LoVo (cell line): ENCODE results near the gene HS6ST1.

Experiments
- DNase-seq: peaks from one replicate; pipeline ENCODE4 v3.0.0-alpha.2; 2016; ENCODE audit warnings: low spot score

Gene HS6ST1

DNA sequence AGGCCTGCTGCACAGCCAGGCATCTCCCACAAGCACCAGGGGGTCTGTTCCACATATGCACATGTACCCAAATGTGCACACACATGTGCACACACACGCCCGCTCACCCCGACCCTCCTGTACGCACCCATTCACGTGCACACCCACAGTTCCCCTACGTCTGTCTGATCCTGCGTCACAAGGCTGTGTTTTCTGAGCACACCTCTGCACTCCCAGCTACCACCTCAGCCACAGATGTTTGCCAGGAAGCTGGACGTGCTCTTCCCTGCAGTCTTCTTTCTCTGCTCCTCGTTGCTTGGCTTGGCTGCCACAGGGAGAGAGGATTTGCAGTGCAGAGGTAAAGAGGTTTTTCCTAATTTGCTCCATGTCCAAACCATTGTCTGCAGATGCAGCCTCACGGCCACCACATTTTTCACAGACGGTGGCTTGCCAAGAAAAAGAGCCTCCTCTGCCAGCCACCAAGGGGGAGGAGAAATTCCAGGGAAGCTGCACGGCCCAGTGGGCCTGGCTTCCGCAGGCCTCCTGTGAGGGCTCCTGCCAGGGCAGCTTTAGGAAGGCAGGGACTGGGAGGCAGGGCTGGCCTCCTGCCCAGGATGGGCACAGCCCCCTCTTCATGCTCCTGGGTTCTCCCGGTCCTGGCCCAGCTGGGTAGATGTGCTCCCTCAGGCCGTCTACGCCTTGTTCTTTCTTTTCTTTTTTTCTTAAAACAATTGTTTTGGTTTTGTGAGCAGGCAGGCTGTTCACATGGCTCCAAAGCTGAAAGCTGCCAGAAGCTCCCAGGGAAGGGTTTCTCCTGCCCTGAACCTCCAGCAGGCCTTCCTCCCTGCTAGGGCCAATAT lies 29.3 kb upstream of the HS6ST1 start:
- no peak for DNase-seq

DNA sequence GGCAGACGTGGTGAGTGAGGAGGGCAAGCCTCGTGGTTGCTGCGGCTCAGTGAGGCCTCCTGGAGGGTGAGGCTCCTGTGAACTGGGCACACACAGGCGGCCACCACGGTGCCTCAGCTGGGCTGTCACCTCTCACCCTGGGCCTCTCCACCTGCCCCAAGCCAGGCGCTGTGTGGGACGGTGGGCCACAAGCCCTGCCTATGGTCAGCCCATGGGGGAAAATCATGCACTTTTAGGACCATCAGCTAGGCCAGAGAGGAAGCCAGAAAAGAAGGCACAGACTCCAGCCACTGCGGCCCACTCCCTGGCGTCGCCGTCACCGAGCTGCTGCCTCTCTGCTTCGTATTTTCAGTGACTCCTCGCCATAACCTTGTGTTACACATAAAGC lies 28.5 kb upstream of the HS6ST1 start:
- no peak for DNase-seq

DNA sequence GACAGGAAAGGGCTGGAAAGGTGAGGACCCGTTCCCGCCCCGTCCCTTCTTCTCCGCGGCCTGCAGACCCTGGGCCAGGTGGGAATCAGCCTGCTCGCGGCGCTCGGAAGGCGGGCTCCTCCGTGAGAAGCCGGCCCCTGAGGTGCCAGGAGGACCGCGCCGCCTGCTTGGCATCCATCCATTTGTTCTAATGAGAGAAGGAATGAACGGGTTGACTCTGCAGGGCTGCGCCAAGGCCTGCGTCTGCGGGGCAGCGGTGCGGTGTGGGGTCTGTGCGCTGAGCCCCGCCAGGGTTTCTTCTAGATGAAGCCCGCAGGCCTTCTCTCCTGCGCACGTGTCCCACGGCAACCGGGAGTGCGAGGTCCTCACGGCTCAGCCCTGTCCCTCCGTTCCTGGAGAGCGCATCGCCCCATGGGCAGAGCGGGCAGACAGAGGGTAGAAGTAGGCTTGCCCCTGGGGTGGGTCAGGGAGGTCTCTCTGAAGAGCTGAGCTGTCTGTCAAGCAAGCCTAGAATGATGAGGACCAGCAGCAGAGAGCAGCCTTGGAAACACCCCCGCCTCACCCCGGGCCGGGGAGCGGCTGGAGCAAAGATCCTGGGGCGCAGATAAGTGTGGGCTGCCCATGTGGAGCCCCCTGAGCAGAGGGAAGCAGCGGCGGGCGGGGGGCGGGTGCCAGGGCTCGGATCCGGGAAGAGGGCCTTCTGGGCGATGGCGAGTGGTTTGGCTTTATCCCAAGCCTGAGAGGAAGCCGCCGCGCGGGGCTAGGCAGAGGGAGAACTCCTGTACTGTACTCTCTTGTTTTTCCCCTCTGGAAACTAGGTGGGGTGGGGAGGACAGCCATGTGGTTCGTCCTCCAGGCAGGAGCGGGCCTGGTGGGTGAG lies 27.9 kb upstream of the HS6ST1 start:
- DNase-seq, result no peak

DNA sequence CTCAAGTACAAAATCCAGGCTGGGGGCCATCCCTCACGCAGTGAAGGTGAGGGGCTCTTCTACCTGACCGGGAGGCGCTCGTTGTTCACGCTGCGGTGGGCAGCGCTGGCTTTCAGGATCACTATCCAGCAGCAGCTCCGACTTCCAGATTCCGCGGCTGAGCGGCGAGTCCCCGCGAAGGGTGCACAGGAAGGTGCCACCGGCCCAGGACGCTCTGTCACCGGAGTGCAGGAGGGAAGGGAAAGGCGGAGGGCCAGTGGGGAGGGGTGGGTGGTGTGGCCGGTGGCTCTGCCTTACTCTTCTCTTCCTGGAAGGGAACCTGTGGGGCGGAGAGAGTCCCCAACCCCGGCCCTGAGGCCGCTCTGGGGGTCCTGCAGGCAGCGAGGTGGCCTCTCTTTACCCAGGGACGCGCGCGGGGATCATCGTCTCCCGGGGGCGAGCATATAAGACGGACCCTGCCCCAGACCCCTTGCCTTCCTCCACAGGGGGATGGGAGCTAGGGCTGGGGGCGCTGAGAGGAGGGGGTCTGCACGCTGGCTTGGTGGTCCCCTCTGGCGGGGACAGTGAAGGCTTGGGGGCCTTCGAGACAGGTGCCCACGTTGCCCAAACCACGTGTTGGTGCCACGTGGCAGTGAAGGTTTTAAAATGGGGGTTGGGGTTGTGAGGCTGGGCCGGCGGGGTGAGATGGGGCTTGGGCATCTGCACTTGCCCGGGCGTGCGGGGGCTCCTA lies 26.9 kb upstream of the HS6ST1 start:
- no peak for DNase-seq

DNA sequence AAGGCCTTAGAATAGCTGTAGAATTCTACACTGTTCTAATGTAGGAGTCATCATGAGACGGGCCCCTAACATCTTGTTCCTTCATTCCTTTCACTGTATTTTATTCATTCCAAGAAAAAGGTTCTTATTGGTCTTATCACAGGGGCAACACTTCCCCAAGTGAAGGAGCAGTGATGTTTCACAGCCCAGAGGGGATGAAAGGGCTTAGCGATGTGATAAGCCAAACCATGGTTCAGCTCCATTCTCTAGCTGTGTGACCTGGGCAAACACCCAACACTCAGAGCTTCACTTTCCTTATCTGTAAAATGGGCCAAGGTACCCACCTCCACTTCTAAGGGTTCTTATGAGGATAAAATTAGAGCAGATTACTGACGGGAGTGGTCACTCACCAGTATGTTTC lies 25.4 kb upstream of the HS6ST1 start:
- no peak for DNase-seq

DNA sequence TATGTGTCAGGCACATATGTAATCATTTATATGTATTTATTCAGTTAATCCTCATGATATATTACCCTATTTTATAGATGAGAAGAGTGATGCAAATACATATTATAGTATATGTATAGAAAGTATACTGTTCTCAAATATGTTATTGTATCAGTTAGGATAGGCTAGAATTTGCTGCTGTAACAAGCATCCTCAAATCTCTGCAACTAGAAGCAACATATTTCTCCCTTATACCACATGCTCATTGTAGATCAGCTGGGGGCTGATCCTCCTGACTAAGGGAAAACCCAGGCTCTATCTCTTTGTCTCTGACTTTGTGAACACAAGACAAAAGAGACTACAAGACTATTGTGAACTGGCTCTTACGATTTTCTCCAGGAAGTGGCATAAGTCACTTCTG lies 24.8 kb upstream of the HS6ST1 start:
- no peak for DNase-seq

DNA sequence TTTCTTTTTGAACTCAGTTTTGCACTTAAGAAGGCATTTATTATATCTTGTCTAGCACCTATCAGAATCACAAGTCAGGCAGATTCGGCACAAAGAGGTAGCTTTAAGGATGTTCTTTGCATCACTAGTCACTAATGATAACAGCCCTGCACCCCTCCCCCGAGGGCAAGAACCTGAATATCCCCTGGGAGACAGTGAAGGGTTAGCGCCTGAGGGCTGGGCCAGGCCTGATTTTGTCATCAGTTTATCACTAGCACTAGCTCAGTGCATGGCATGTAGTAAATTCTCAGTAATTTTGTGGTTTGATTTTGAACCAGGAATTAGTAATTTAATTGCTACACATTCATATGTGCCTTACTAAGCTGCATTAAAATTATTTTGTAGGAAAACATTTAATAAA lies 23.9 kb upstream of the HS6ST1 start:
- DNase-seq, result no peak

DNA sequence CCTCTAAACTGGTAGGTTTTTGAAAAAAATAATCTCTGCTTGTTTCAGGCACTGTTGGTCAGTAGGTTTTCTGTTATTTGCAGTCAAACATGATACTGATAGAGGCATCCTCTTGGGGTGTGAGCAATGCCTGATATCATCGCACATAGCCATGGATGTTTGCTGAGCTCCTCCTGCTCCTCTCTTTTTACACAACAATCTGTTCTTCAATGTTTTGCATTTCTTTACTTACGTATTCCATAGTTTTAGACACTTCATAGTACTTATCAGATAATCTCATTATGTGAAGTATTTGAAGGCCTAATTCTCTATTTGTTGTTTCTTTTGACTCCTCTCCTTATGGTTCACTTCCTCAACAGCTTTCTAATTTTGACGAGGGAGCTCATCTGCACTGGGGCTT lies 23.0 kb upstream of the HS6ST1 start:
- DNase-seq, result no peak

DNA sequence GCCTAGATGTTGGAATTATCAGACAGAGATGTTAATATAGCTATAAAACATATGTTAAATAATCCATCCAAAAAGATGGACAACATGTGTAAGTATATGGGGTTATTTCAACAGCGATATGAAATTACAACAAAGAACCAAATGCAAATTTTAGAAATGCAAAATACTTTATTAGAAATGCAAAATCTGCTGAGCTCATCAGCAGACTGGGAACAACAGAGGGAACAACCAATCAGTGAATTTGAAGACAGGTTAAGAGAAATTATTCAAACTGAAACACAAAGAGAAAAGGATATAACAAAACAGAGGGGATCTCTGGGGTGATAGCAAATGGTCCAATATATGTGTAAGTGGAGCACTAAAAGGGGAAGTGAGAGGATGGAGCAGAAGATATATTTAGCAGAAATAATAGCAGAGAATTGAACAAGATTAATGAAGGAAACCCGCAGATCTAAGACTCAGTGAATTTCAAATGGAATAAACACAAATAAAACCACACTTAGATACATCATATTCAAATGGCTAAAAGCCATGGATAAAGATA lies 13.5 kb upstream of the HS6ST1 start:
- no peak for DNase-seq

DNA sequence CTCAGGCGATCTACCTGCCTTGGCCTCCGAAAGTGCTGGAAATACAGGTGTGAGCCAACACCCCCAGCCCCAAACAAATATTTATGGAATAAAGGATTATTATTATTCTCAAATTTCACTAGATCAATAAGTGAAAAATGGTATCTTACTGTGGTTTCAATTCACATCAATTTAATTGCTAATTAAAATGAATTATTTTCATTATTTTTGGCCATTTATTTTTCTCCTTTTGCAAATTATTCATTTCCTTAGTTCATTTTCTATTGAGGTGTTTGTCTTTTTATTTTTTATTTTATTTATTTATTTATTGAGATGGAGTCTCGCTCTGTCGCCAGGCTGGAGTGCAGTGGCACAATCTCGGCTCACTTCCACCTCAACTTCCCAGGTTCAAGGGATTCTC lies 11.9 kb upstream of the HS6ST1 start:
- DNase-seq, result no peak

DNA sequence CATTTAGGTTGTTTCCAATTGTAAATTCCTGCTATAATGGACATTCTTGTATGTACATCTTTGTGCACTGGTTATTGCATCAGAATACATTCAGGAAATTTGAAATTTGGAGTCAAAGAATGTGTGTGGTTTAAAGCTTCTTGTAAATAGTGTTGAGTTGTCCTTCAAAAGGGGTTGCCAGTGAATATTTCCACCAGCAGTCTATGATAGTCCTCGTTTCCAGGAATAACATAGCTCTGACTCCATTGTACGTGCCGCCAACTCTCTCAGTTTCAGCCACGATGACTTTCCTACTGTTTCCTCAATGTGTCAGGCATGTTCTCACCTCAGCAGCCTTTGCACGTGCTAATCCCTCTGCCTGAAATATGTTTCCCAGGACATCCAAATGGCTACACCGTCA lies 10.9 kb upstream of the HS6ST1 start:
- DNase-seq, result no peak

DNA sequence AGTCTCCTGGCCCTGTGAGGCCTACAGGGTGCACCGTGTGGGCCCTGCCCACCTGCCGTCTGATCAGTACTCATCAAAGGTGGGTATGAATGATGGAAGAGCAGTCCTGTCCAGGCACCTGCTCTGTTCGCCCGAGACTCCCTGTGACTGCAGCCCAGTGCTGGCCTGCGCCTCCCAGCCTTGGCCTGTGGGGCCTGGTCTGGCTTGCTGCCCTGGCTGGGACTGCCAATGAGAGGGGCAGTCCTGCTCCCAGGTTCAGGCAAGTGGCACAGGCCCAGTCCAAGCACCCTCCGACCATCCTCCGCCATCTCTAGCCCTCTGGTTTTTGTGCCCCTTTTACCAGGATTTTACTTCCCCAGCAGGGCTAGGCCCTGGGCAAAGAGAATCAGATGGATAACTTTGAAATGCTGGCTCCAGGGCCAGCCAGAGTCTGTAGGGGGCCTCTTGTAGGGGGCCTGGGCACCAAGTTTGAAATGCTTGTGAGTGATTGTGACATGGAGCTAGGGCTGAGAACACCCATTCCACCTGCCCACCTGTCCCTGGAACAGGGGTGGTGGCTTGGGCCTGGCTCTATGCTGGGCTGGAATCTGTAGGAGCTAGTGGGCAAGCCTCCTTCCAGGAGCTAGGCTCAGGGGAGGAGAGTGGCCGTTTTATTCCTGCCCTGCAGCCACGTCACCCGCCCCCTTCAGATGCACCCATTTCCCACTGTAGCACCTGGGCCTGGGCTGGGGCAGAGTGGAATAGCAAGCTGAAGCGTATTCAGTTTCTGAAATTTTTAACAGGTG lies 8.7 kb upstream of the HS6ST1 start:
- DNase-seq, result no peak

DNA sequence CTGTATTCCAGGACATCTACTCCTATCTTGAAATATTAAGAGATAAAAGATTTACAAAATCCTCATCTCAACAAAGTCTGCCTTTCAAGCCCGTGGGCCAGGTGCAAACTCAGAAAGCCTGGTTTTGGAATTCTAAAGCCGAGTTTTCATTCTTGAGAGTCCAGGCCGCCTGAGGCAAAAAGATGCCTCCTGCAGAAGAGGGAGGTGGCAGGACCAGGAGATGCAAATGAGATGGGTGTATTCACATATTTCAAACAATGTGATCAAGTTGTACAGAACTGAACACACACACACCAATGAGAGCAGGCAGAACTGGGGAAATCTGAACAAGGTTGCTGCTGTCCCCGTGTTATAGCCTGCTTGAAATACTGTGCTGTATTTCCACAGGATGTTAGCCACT lies 7.7 kb upstream of the HS6ST1 start:
- no peak for DNase-seq

DNA sequence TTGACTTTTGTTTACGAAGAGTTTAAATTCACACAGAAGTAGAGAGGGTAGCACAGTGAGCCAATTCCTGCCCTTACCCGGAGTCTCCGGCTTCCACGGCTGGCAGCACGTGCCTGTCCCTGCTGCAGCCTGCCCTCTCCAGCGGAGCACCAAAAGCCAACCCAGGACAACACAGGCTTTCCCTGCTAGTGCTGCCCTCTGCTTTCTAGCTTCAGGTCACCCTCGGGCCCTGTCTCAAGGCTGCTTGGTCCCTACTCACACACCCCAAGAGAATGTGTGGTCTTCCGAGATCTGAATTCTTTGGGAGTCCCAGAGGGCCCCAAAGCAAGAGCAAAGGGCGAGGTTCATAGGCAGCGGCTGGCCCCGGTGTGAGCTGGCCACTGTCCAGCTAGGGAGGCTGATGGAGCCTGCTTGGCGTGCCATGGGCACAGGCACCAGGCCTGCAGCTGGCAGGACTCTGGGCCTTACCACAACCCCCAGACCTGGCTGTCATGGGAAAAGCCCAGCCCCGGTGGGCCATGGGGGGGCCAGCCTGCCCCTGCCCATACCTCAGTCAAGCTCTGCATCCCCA lies 7.0 kb upstream of the HS6ST1 start:
- DNase-seq, result no peak

DNA sequence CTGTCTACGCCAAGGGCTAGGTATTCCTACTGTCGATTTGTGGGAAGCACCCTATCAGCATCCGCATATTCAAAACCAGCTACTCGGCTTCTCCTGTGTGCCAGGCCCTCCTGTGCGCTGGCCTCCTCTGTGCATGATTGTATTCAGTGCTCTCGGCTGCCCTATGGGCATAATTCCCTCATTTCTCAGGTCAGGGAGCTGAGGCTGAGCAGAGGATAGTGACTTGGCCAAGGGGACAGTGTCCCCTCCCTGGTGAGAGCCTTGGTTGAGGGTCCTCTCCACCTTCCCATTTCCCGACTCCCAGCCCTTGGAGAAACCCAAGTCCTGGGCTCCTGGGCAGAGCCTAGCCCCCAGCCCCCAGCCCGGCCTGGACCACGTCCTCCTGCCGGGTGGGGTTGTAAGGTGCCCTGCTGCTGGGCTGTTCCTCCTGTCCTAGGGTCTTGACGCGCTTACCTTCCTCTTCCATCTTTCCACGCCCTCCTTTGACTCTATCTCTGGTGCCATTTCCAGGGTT lies 6.3 kb upstream of the HS6ST1 start:
- no peak for DNase-seq

DNA sequence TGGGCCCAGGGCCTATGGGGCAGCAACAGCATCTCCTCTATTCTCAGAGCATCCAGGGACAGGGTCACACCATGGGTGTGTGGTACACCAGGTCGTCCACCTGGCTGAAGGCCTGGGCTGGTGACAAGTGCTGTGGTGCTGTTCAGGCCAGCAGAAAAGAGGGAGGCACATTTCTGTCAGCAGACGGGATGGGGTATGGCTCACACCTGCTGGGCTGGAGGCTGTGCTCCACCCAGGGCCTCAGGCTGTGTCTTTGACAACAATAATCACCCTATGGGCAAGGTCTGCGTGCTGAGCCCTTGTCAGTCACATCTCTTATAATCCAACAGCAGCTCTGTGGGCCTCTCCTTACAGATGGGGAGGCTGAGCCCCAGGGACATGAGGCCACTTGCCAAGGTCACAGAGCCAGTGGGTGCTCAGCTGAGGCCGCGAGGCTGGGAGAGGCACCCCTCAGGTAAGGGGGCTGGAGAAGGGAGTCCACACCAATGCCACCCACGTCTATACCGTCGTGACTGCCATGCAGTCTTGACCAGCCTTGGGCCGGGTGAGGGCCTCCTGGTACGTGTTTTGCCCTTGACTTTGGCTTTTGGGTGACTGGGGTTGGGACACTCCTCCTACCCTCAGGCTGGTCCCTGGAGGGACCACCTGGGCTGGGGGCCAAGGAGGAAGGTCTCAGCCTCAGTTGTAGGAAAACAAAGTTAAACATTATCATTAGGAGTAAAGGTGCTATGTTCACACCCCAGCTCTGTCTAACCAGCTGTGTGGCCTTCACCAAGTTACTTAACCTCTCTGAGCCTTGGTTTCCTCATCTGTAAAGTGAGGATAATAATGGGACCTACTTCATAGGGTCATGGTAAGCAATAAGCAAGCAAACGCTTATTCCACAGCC lies 5.6 kb upstream of the HS6ST1 start:
- no peak for DNase-seq

DNA sequence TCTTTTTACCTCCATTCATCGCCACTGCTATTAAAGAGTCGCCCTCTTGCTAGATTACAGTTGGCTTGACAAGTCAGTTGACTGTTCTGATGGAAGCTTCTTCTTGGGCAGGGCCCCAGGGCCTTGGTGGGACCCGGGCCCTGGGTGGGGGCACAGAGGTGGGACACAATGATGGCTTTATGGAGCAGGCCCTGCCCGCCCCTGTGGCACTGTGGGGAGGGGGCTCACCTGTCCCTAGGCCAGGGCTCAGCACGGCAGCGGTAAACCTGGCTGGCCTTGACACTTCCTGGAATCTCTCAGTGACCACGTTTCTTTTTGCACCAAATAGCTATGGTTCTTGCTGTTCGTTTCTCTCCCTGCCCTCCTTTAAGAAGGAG lies 4.9 kb upstream of the HS6ST1 start:
- no peak for DNase-seq

DNA sequence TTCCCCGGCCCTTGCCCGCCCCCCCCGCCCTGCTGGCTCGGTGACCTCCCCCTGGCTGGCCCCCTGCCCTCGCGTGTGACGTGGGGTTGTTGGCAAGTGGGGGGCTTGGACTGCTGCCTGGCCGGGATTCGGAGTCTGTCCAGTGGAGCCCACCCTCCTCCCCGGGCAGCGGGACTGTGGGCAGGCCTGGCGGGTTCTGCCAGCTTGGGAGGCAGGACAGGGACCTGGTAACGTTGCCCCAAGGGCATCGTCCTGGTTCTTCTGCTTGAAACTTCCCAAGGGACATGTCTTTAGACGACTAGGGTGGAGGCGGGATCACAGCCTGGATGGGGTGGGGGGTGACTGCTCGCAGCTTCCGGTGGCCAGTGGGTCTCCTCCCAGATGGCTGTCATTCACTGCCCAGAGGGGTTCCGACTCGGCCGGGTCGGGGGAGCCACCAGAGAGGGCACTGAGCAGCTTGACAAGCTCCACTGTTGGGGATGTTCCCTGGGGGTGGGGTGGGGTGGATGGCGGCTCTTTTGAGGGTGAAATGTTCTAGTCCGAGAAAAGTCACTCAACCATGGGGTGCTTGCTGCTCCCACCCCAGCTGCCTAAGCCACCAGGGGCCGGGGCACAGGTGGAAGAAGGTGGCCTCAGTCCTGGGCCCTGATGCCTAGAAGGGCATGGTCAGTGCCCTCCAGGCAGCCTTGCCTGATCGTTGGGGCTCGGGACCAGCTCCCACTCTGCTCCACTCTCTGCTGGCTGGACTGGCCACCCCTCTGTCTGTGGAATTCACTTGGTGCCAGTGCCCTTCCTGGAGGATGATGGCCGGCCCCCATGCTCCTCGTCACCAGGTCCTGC lies 4.3 kb upstream of the HS6ST1 start:
- DNase-seq, result no peak
